ENCODE data around the gene NXPH3. TPM values are rescaled to one million over a fixed set of nuclear protein-coding genes. Genes with fewer than 3 reads are reported as not detected.
"Not testable (repeated sequence)": the region's sequence is repeated elsewhere in the genome, so short reads cannot be mapped to it uniquely, and the experiment has no call there.

Gene NXPH3
- polyA plus RNA-seq, 3 donors from 2014 or later: not detected

DNA sequence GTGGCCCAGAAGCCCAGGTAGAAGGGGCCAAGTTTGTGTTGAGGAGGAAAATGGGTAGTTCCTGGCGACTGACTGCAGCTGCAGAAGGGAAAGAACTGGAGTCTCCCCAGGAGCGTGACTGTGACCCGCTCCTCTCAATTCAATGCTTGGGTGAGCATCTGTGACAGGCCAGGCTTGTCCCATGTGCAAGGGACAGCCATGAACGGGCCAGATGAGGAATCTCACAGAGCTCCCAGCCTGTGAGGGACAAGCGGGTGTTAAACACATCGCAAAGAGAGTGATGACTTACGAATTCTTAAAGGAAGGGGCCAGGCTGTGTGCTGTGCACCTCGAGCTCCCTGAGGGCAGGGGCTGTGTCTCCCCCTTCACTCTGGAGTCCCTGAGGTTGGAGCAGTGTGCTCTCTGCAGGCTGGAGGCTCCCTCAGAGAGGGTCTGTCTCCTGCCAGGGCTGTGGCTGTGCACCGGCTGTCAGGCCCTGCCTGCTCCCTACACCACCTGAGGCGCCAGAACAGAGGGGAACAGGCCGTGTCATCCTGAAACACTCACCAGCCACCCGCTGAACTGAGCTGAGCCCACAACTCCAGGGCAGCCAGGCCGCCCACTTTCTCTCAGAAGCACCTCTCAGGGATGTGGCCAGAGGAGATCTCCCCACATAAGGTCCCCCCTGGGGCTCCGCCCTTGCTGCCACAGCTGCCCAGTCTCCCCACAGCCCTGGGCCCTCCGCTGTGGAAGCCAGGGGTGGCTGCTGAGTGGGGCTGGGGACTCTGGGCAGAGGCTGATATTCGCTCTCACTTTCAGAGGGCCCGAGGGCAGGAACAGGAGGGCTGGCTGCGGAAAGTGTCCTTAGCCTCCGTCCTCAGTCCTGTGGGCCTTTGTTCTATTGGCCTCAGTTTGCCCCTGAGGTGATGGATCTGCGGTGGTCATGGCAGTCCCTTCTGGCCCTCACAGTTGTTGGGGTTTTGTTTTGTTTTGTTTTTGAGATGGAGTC lies 25.7 kb upstream of the NXPH3 start:
- Mint-ChIP-seq H3K27me3 (ENCODE audit: low read depth in 3 of 3) (peaks cover 0 to 5% (median 2%) of the 10 kb centered on the region in 3 donors), H3K36me3 (no peaks in the 10 kb centered on the region), H3K4me1 (peaks cover 6 to 17% of the 10 kb centered on the region in 2 donors), H3K4me3 (no peak overlapping the region), H3K27ac (peak overlapping the region in 1 of 6 donors; percentile 31), H3K9me3 (no peaks in the 10 kb centered on the region)
- DNase-seq: no peak

DNA sequence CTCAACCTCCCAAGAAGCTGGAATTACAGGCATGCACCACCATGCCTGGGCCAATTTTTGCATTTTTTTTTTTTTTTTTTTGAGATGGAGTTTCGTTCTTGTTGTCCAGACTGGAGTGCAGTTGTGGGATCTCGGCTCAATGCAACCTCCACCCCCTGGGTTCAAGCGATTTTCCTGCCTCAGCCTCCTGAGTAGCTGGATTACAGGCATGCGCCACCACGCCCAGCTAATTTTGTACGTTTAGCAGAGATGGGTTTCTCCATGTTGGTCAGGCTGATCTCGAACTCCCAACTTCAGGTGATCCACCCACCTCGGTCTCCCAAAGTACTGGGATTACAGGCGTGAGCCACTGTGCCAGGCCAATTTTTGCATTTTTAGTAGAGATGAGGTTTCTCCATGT lies 24.9 kb upstream of the NXPH3 start:
- not testable (repeated sequence) for H3K27ac Mint-ChIP-seq; H3K36me3 Mint-ChIP-seq; H3K4me3 Mint-ChIP-seq; DNase-seq; H3K27me3 Mint-ChIP-seq (ENCODE audit: low read depth in 3 of 3); H3K9me3 Mint-ChIP-seq
- peaks cover 6 to 17% of the 10 kb centered on the region in 2 donors for H3K4me1 Mint-ChIP-seq

DNA sequence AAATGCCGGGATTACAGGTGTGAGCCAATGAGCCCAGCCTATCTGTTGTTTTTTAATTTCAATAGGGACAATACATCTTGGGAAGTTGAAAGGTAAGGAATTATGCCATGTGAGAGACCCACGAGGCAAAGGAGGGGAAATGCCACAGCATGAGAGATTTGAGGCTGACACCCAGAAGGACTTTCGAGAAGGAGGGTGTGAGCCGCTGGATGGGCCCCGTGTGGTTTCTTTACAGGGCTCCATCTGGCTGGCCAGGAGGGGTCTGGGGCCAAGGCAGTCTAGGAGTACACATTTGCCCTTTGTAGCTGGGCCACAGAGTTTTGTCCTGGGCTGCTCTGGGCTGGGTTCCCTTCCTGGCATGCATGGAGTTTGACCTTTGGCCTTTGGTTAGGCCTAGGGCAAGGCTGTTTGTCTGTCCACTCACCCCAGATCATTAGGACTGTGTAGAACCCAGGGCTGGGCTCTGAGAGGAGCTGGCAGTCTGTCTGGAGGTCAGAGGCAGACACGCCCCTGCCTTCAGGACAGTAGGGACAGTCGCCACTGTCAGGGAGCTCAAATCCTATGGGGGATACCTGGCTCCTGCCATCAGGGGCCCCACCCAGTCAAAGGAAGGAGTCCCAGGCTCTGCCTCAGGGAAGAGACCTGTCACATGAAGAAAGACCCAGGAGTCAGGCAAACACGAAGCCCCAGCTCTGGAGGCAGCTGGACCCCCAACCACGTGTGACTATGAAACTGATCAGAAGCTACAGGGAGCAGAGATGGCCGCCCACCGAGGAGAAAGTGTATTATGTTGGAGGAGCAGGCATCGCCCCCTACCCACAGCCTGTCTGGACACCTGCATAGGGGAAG lies 24.2 kb upstream of the NXPH3 start:
- Mint-ChIP-seq H3K4me1 (peaks cover 12 to 18% of the 10 kb centered on the region in 2 donors), H3K36me3 (no peaks in the 10 kb centered on the region), H3K4me3 (no peak overlapping the region), H3K27ac (no peak overlapping the region), H3K27me3 (ENCODE audit: low read depth in 3 of 3) (peaks cover 1 to 5% (median 2%) of the 10 kb centered on the region in 3 donors), H3K9me3 (no peaks in the 10 kb centered on the region)
- DNase-seq: no peak

DNA sequence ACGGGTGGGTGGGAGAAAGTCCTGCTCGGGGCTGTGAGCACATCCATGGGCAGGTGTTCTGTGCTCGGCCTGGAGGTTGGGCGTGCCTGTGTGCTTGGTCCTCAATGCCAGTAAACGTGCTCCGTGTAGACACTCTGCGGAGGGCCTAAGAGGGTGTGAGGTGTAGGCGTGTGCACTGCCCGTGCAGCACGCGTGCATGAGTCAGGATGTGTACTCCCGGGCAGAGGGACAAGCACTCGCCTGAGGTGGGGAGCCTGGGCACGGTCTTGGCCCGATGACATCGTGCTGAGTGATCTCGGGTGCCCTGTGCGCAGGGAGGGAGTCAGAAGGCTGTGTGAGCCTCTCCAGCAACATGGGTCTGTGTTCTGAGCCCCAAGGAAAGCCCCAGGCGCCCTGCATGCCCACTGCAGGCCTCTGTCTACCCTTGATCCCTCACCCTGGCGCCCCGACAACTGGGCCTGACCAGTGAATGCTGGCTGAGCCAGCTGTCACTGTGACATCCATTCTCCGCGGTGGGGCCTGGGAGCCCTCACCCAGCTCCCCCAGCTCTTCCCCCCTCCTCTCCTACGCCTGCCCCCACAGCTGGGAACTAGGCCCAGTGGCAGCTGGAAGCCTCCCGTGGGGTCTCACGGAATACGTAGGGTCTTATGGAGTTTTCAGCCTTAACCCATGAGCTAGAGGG lies 23.5 kb upstream of the NXPH3 start:
- no peak overlapping the region for H3K27ac Mint-ChIP-seq
- H3K9me3 Mint-ChIP-seq: no peaks in the 10 kb centered on the region
- H3K36me3 Mint-ChIP-seq: no peaks in the 10 kb centered on the region
- H3K4me1 Mint-ChIP-seq: peaks cover 14 to 19% of the 10 kb centered on the region in 2 donors
- H3K27me3 Mint-ChIP-seq (ENCODE audit: low read depth in 3 of 3): peaks cover 2% of the 10 kb centered on the region in 3 donors
- DNase-seq: no peak
- H3K4me3 Mint-ChIP-seq: no peak overlapping the region

- Mint-ChIP-seq H3K36me3 (no peaks in the 10 kb centered on the region), H3K4me3 (peak overlapping the region in 2 of 5 donors; percentile 18 to 46), H3K9me3 (no peaks in the 10 kb centered on the region), H3K4me1 (peaks cover 14 to 21% of the 10 kb centered on the region in 2 donors), H3K27me3 (ENCODE audit: low read depth in 3 of 3) (peaks cover 0 to 9% (median 4%) of the 10 kb centered on the region in 3 donors), H3K27ac (peak overlapping the region in 5 of 6 donors; percentile 18 to 86 (median 39))
- no peak for DNase-seq
Measured at GRCh38 chr17:49553676-49554335, 21.9 kb upstream of the NXPH3 start.

- H3K4me3 Mint-ChIP-seq: no peak overlapping the region
- H3K27me3 Mint-ChIP-seq (ENCODE audit: low read depth in 3 of 3): peaks cover 0 to 9% (median 4%) of the 10 kb centered on the region in 3 donors
- H3K9me3 Mint-ChIP-seq: no peaks in the 10 kb centered on the region
- no peak for DNase-seq
- H3K4me1 Mint-ChIP-seq: peaks cover 14 to 20% of the 10 kb centered on the region in 2 donors
- no peaks in the 10 kb centered on the region for H3K36me3 Mint-ChIP-seq
- H3K27ac Mint-ChIP-seq: no peak overlapping the region
Measured at GRCh38 chr17:49554694-49555494, 20.8 kb upstream of the NXPH3 start.

GRCh38 chr17:49555495-49556222 lies 20.0 kb upstream of the NXPH3 start:
- DNase-seq: no peak
- Mint-ChIP-seq H3K27ac (no peak overlapping the region), H3K36me3 (no peaks in the 10 kb centered on the region)

GRCh38 chr17:49556223-49556943 lies 19.3 kb upstream of the NXPH3 start:
- Mint-ChIP-seq H3K36me3 (no peaks in the 10 kb centered on the region), H3K4me3 (no peak overlapping the region), H3K27me3 (ENCODE audit: low read depth in 3 of 3) (peaks cover 0 to 9% (median 4%) of the 10 kb centered on the region in 3 donors), H3K4me1 (peaks cover 14 to 20% of the 10 kb centered on the region in 2 donors), H3K9me3 (no peaks in the 10 kb centered on the region), H3K27ac (no peak overlapping the region)
- peak; percentile 77 to 83 (median 80) for DNase-seq

More at GRCh38 chr17:49555495-49556222, 20.0 kb upstream of the NXPH3 start:
- H3K4me1 Mint-ChIP-seq: peaks cover 14 to 20% of the 10 kb centered on the region in 2 donors
- no peak overlapping the region for H3K4me3 Mint-ChIP-seq
- H3K27me3 Mint-ChIP-seq (ENCODE audit: low read depth in 3 of 3): peaks cover 0 to 9% (median 4%) of the 10 kb centered on the region in 3 donors
- no peaks in the 10 kb centered on the region for H3K9me3 Mint-ChIP-seq

DNA sequence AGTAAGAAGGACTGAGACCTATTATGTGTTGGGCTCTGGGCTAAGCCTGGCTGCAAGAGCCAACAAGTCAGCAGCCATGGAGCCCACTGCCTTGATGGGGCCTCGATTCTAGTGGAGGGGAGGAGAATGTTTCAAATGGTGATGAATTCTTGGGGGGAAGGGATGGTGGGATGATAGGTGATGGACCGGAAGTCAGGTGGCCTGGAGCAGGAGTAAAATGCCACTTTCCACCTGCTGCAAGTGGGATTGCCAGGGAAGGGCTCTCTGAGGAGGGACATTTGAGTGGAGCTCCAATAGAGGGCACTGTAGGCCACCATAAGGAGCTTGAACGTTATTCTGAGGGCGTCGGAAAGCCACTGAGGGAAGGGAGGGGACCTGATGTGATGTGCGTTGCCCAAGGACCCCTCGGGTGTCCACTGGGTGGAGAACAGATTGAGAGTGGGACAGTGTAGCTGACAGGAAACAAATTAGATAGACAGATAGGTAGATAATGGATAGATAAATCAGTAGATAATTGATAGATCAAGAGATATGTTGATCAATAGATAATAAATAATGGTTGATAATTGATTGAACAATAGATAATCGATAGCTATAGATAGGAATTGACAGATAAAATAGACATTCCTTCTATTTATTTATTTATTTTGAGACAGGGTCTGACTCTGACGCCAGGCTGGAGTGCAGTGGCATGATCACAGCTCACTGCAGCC lies 18.2 kb upstream of the NXPH3 start:
- no peaks in the 10 kb centered on the region for H3K36me3 Mint-ChIP-seq
- H3K4me3 Mint-ChIP-seq: no peak overlapping the region
- peak overlapping the region in 1 of 6 donors; percentile 76 for H3K27ac Mint-ChIP-seq
- no peaks in the 10 kb centered on the region for H3K9me3 Mint-ChIP-seq
- peaks cover 0 to 9% (median 6%) of the 10 kb centered on the region in 3 donors for H3K27me3 Mint-ChIP-seq (ENCODE audit: low read depth in 3 of 3)
- DNase-seq: peak; percentile 20 to 34 (median 20)
- H3K4me1 Mint-ChIP-seq: peaks cover 14 to 20% of the 10 kb centered on the region in 2 donors

- Mint-ChIP-seq H3K36me3 (no peaks in the 10 kb centered on the region), H3K27ac (no peak overlapping the region), H3K4me1 (peaks cover 9 to 11% of the 10 kb centered on the region in 2 donors), H3K27me3 (ENCODE audit: low read depth in 3 of 3) (peaks cover 4 to 6% (median 6%) of the 10 kb centered on the region in 3 donors), H3K4me3 (no peak overlapping the region), H3K9me3 (no peaks in the 10 kb centered on the region)
- no peak for DNase-seq
Measured at GRCh38 chr17:49564638-49565037, 11.0 kb upstream of the NXPH3 start.

GRCh38 chr17:49565948-49566491 lies 9.7 kb upstream of the NXPH3 start:
- Mint-ChIP-seq H3K9me3 (no peaks in the 10 kb centered on the region), H3K27me3 (ENCODE audit: low read depth in 3 of 3) (peaks cover 4 to 10% (median 7%) of the 10 kb centered on the region in 3 donors), H3K4me1 (peaks cover 18 to 24% of the 10 kb centered on the region in 2 donors), H3K4me3 (no peak overlapping the region), H3K27ac (no peak overlapping the region), H3K36me3 (no peaks in the 10 kb centered on the region)
- DNase-seq: peak in 1 of 3 donors; percentile 14

All from immature natural killer cell (primary cell).